GM19043 (cell line): Measurements from ENCODE around the gene FNDC11.
"Not testable (repeated sequence)": the region's sequence is repeated elsewhere in the genome, so short reads cannot be mapped to it uniquely, and the experiment has no call there.

Experiments
- ATAC-seq: cut with Tn5 transposase; IDR thresholded peaks from one replicate; pipeline ENCODE4 v1.9.1; 2021; ENCODE audit warnings: low read depth; ENCODE audit not compliant: unreplicated experiment

The FNDC11 gene

DNA sequence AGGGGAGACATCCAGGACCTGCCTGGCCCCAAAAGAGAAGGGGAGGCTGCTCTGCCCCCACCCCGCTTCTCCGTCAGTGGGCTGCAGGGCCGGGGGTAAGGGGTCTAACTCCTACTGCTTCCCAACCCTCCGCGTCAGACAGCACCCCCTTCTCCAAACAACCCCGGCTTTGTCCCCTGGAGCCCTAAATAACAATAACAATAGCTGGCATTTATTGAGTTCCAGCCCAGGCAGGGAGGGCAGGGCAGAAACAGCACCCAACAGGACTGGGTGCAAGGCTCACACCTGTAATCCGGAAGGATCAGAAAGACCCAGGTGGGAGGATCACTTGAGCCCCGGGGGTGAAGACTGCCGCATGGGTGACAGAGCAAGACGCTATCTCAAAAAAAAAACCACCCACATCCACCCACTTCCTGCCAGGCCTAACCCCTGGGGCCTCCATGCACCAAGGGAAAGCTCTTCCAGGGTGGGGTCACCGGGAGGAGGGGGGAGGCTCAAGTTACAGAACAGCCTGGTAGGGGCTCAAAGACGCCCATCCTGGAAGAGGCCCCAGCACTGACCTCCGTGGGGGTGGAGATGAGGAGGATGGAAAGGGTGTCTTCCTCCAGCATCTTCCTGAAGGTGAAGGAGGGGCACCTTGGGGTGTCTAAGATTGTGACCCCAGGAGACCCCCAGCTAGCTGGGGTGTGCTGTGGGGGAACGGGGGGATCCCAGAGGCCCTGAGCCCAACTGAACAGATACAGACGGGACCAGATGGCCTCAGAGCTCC, 1.3 kb upstream of the FNDC11 start:
- ATAC-seq: peak; percentile 40

DNA sequence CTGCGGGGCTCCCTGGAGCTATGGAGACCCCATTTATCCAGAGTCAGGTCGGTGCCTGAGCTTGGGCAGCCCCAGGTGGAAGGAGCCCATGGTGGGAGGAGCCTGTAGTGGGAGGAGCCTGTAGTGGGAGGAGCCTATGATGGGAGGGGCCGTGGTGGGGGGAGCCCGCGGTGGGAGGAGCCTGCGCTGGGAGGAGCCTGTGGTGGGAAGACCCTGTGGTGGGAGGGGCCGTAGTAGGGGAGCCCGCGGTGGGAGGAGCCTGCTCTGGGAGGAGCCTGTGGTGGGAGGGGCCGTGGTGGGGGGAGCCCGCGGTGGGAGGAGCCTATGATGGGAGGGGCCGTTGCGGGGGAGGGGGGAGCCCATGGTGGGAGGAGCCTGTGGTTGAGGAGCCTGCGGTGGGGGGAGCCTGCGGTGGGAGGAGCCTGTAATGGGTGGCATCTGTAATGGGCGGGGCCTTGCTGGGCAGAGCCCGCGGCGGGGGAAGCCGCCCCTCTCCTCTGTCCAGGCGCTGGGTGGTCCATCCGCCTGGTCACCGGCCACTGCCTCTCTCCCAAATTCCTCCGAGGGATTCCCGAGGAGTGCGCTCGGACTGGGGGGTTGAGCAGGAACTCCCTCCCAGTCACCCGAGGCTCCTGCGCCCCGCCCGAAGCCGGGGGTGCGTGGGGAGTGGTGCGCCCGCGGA, 567 bp upstream of the FNDC11 start:
- ATAC-seq: peak; percentile 37

DNA sequence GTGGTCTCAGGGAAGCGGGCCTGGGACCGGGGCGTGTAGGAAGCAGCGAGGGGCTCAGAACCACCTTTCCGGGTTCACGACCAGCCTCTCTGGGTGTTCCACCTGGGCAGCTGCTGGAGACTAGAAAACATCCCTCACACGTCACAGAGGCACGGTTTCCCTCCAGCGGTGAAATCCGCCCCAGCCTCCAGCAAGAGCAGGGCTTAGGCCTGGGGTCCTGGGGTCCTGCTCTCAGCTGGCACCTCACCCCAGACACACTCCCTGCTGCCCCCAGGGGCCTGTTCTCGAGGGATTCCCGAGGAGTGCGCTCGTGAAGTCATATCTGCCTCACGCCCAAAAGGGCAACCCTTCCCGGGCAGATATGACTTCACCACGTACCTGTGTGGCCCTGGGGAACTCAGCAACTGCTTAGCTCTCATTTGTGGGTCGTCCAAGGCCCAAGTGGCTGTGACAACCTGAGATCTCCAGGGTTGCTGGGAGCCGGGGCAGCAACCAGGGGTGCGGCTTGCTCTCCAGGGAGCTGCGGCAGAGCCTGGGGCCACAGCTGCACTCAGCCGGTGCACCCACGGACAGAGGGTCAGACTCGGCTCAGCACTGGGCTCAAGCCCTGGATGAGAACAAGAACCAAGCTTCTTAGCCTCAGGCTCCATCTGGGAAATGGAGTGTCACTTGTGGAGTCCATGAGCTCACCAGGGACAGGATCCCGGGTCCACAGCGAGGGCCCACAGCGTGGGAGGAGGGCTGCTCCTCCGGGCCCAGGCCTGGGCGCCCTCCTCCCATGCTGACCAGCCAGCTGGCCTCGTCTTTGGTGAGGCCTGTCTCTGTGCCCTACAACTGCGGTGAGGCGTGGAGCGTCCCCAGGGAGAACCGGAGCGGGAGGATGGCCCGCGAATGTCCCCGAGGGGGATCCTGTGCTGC, 661 bp downstream of the FNDC11 start:
- no peak for ATAC-seq

DNA sequence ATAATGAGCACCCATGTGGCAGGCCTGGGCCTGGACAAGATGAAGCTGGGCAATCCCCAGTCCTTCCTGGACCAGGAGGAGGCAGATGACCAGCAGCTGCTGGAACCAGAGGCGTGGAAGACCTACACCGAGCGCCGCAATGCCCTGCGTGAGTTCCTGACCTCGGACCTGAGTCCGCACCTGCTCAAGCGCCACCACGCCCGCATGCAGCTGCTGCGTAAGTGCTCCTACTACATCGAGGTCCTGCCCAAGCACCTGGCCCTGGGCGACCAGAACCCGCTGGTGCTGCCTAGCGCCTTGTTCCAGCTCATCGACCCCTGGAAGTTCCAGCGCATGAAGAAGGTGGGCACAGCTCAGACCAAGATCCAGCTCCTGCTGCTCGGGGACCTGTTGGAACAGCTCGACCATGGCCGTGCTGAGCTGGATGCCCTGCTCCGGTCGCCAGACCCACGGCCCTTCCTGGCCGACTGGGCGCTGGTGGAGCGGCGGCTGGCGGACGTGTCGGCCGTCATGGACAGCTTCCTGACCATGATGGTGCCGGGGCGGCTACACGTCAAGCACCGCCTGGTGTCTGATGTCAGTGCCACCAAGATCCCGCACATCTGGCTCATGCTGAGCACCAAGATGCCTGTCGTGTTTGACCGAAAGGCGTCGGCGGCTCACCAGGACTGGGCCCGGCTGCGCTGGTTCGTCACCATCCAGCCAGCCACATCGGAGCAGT, 1.9 kb downstream of the FNDC11 start:
- ATAC-seq: no peak

DNA sequence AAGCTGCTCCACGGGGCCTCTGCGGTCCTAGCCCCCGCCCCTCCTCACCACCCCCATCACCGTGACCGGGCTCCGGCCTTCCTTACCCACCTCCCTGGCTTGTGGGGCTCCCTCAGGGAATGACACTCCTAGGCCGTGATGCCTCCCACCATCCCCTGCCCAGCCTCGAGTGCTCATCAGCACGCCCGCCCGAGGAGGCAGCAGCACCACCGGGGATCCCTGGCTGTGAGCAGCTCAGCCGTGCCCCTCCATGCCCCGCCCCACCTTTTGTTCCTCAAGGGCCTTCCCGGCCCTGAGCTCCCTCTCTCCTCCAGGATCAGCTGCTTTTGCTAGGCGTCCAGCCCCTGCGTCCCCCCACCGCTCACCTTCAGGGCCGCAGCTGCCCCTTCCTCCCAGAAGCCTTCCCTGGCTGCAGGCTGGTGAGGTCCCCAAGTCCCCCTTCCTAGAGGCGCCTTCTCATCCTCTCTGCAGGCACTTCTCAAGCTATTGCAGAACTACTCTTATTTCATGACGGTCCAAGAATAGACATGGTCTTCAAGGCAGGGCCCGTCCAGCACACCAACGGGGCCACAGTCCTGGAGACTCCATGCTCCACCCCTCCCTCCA, 3.0 kb downstream of the FNDC11 start:
- no peak for ATAC-seq

DNA sequence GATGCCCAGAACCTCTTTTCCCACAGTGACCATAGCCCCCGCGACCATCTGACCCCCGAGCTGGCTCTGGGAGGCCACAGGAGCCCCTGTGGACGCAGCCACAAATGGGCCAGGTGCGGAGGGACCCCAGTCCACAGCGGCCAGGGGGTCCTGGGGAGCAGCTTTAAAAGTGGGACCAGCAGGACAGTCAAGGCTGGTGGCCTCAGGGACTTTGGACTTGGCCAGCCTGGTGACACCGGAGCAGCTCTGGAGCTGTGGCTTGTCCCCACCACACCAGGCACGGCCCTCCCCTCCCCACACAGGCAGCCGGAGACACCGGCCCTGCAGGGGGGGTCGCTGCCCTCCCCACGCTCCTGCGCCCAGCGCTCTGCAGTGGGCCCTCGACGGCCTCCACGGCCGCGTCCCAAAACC, 3.5 kb downstream of the FNDC11 start:
- ATAC-seq: no peak

DNA sequence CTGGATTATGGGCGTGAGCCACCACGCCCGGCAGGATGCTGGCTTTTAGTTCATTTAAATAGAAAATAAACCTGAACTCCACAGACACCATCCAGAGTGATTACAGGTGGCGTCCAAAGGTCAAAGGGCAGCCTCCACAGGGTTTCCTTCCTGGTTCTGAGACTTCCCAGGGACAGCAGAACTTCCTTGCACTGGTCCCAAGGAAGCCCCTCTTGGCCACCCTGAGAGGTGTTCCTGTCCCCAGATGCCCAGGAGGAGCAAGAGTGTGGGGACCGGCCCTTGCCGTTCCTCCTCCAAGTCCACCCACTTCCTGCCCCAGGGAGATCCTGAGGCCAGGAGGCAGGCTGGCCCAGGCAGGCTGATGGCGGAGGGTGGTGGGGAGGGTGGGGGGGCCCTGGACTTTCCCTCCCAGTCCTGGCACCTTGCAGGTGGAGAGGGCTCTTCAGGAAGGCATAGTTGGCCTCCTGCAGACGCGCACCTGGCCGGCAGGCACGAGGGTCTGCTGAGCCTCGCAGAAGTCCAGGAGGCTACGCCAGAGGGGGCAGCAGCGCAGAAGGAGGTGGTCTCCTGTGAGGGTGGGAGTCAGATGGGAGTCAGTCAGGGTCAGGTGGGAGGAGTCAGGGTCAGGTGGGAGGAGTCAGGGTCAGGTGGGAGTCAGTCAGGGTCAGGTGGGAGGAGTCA, 5.0 kb downstream of the FNDC11 start:
- no peak for ATAC-seq

DNA sequence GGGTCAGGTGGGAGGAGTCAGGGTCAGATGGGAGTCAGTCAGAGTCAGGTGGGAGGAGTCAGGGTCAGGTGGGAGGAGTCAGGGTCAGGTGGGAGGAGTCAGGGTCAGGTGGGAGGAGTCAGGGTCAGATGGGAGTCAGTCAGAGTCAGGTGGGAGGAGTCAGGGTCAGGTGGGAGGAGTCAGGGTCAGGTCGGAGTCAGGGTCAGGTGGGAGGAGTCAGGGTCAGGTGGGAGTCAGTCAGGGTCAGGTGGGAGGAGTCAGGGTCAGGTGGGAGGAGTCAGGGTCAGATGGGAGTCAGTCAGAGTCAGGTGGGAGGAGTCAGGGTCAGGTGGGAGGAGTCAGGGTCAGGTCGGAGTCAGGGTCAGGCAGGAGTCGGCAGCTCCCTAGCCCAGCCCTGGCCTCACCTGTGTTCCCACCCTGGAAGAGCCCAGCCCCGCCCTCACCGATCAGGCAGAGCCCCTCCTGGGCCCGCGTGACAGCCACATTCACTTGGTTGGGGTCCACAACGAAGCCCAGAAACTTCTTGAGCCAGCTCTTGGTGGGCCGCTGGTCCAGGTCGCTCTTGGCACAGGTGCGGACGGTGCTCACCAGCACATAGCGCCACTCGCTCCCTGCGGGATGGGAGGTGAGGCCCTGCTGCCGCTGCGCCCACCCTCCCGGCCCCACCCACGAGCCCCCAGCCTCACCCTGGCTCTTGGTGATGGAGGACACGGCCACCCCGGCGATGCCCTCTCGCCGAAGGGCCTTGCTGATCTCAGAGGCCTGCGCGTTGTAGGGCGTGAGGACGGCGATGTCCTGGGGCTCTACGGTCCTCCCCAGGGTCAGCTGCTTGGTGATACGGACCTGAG, 5.8 kb downstream of the FNDC11 start:
- ATAC-seq: not testable (repeated sequence)

DNA sequence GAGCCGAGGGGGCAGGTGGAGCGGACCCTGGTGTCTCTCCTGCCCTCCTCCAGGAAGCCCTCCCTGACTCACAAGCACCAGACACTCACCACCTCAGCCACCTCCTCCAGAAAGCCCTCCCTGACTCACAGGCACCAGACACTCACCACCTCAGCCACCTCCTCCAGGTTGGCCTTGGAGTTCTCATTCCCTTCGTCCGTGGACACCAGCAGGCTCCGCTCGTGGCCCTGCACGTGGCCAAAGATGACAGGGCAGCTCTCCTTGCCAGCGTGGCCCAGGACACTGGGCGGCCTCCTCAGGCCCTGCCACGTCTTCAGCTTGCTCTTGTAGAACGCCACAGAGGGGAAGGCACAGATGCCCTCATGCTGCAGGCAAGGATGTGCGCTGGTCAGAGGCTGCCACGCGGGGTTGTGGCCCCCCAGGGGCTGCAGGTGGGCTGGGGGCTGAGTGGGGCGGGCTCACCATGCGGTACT, 6.4 kb downstream of the FNDC11 start:
- no peak for ATAC-seq

DNA sequence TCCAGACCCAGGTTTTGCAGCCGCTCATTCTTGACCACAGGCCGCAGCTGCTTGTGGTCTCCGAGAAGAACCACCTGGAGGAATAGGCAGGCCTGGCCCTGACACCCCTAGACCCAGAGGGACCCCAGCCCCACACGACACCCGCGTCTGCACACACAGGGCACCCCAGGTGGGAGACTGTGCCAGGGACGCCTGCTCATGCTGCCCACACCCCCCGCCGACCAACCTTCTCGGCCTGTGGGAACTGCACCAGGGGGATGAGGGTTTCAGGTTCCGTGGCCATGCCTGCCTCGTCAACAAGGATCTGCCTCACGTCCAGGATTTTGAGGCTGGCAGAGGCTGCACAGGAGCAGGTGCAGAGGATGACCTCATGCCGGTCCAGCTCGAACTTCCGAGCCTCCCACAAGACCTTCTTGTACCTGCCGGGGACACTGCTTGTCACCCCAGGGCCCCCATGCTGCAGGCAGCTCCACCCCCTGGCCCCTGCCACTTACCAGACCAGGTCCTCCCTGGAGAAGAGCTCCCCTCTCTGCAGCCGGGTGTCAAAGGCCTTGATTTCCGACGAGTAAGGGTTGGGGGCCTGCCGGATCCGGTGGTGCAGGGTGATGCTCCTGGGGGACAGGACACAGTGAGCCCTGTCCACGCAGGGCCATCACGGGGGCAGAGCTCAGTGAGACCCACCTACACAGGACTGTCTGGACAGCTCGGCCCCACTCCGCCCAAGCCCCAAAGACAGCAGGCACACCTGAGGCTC, 7.1 kb downstream of the FNDC11 start:
- ATAC-seq: no peak

DNA sequence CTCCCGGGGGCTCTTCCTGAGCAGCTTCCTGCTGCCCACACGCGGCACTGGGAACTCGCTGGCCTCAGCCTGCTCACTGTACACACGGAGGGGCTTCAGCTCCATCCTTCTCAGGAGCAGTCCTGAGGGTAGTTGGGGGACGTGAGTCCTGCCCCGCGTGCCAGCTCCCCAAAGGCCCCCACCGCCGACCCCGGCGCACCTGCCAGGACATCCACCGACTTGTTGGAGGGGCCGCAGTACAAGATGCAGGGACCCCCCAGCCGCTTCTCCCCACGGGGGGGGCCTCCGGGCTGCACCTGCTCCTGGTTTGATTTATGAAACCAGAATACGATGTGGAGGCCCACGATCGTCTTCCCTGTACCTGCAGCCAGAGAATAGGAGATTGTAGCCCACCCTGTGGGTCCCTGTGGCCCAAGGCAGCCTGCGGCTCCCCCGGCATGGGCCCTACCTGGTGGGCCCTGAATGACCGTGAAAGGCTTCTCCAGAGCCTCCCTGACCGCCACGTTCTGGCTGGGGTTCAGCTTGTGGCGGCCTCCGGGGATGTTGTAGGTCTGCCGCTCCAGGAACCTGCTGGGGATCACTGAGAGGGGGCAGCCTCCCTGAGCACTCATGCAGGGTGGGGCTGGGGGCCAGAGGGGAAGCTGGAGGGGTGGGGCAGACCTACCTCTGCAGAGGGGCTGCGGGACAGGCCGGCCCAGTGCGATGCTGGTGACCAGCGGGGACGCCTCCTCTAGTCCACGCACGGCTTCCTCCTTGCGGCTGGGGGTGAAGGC, 7.9 kb downstream of the FNDC11 start:
- no peak for ATAC-seq

DNA sequence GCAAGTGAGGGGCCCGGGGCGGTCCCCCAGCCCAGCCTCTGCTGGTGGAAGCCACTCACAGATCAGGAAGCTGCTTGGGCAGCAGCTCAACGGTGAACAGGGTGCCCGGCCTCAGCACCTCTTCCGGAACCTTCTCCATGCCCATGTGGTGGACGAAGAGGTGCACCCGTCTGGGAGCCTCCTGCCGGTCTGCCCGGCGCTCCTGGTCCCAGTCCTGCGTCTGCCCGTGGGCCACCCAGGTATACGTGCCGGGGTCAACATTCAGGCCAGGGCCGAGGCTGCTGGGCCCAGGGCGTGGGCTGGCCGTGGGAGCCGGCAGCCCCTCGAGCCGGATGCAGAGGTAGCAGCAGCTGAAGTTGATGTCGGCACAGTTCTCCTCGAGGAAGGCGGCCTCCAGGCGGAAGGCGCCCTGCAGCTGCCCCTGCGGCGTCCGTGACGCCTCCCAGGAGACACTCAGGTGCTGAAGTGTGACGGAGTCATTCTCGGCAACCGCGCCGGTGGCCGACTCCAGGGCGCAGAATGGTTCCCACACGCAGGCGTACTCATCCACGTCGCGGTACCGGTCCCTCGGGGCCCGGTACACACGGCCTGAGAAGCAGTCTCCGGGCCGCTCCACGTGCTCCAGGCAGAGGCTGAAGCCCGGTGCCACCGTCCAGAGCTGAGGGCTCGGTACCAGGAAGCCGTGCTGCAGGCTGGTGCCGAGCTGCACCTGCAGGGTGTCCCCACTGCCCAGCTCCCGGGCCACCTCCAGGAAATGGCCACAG, 8.7 kb downstream of the FNDC11 start:
- ATAC-seq: no peak

DNA sequence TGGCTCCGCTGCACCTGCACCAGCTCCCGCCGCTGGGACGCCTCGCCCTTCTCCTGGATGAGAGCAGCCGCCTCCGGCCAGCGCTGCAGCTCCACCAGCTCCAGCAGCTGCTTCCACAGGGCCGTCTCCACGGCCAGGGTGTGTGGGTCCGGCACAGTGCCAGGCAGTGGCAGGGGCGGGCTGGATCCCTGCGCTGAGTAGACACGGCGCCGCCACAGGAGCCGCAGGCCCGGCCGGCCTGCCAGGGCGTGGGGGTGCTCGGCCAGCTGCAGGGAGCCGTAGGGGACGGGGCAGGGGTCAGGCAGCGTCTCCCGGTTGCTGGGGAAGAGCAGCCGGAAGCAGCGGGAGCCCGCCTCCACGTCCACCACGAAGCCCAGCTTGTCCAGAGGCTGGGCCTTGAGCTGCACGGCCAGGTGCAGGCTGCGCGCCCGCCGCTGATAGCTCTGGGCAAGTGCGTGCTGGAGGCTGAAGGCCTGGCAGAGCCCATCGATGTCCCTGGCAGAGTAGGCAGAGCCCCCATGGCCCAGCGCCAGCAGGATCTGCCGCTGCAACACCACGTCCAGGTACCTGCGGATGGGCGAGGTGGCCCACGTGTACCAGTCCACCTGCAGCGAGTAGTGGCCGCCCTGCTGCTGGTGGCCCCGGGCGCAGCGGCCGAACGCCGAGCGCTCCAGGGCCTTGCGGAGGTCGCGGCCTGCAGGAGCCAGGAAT, 9.4 kb downstream of the FNDC11 start:
- no peak for ATAC-seq

DNA sequence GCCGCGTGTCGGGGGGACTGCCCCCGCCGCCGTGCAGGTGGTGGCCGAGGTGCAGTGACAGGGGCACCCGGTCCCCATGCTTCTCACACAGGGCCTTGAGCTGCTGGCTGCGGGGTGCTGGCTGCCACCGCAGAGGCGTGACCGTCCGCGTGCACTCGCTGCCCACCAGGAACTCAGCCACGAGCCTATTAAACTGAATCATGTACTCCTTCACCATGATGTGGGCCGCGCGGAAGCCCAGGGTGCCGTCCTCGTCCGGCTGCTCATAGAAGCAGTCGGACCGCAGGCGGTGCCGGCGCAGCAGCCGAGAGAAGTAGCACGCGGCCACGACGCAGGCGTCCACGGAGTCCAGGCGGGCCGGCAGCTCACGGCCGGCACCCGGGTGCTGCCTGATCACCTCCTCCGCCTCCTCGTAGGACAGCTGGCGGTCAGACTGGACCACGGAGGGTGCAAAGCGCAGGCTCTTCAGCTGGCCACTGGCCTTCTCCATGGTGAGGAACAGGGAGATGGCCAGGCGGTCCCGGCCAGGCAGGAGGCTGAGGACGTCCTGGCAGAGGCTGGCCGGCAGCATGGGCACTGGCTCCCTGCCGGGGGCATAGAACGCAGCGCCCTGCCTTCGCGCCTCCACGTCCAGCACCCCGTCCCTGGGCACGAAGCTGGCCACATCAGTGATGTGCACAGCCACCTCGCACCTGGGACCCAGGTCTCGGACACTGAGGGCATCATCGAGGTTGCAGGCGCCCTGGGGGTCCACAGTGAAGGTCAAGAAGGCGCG, 10.3 kb downstream of the FNDC11 start:
- ATAC-seq: no peak
